ENCODE measurements around the gene CFAP54. TPM values are rescaled to one million over a fixed set of nuclear protein-coding genes. Genes with fewer than 3 reads are reported as not detected.

The CFAP54 gene
- total and polyA plus RNA-seq, 2 donors (not counting 1 experiment from before 2014, with no cell fraction given) = 0.93 to 7.1 TPM

DNA sequence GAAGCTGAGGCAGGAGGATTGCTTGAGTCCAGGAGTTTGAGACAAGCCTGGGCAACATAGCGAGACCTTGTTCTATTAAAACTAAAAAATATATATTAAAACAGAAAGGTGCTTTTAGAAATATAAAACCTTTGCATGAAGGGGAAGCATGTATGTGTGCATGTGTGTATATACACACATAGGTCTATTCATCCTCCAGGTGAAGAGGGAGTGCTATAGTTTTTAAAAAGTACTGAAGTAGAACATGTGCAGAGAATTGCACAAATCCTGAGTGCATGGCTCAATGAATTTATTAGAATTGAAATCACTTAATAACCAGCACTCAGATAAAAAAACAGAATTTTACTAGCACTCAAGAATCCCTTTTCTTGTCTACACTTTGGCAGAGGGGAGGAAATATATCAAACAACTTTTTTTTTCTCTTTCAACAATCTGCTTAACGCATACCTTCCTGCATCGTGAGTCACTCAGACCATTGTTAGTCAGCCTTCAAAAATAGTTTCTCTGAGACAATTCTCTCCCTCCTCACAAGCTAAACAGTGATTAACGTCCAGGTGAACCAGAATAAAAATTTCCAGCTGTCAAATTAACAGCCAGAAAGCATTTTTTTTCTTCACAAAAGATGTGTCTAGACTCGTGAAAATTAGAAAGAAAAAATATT is 400.0 kb downstream of the CFAP54 start:
- no peak overlapping the region for H3K4me3 ChIP-seq (replicated peaks in 1 of 4; ENCODE audit: control extremely low read depth in 1 of 4, insufficient read depth in 1 of 4, low read depth in 3 of 4, low read length in 4 of 4)
- TF ChIP-seq EZH2 (IDR thresholded peaks at IDR 0.05; ENCODE audit: low read length, missing control alignments) = no peak
- TF ChIP-seq, protein P1, sequence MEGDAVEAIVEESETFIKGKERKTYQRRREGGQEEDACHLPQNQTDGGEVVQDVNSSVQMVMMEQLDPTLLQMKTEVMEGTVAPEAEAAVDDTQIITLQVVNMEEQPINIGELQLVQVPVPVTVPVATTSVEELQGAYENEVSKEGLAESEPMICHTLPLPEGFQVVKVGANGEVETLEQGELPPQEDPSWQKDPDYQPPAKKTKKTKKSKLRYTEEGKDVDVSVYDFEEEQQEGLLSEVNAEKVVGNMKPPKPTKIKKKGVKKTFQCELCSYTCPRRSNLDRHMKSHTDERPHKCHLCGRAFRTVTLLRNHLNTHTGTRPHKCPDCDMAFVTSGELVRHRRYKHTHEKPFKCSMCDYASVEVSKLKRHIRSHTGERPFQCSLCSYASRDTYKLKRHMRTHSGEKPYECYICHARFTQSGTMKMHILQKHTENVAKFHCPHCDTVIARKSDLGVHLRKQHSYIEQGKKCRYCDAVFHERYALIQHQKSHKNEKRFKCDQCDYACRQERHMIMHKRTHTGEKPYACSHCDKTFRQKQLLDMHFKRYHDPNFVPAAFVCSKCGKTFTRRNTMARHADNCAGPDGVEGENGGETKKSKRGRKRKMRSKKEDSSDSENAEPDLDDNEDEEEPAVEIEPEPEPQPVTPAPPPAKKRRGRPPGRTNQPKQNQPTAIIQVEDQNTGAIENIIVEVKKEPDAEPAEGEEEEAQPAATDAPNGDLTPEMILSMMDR (conservative IDR thresholded peaks at IDR 0.05 in 1 of 2, IDR thresholded peaks at IDR 0.05 in 1 of 2; ENCODE audit: low read depth in 1 of 2, low read length in 2 of 2) = no peak
- H4K20me1 ChIP-seq (ENCODE audit: control insufficient read depth, extremely low read depth, insufficient read depth, low read length) = no peaks in the 10 kb centered on the region
- DNase-seq (ENCODE audit: low read depth in 2 of 2) = peak; percentile 28 to 93
- no peaks in the 10 kb centered on the region for H3K9me3 ChIP-seq (ENCODE audit: control insufficient read depth, insufficient read depth, low read depth, low read length)
- no peaks in the 10 kb centered on the region for H3K27me3 ChIP-seq (ENCODE audit: control insufficient read depth, insufficient read depth, low read length)
- no peak overlapping the region for H3K27ac ChIP-seq (ENCODE audit: insufficient read depth, low read length)
- H2AFZ ChIP-seq (ENCODE audit: low read length) = no peak overlapping the region
- H3K4me1 ChIP-seq (ENCODE audit: control insufficient read depth, extremely low read depth, insufficient read depth, low read length) = no peaks in the 10 kb centered on the region
- H3K36me3 ChIP-seq (ENCODE audit: control insufficient read depth, insufficient read depth, low read length) = no peaks in the 10 kb centered on the region
- H3K4me2 ChIP-seq (ENCODE audit: extremely low read depth, insufficient read depth, low read length) = no peak overlapping the region
- no peak overlapping the region for H3K9ac ChIP-seq (ENCODE audit: insufficient read depth, low read length)
- no peaks in the 10 kb centered on the region for H3K79me2 ChIP-seq (ENCODE audit: control insufficient read depth, insufficient read depth, low read length)

DNA sequence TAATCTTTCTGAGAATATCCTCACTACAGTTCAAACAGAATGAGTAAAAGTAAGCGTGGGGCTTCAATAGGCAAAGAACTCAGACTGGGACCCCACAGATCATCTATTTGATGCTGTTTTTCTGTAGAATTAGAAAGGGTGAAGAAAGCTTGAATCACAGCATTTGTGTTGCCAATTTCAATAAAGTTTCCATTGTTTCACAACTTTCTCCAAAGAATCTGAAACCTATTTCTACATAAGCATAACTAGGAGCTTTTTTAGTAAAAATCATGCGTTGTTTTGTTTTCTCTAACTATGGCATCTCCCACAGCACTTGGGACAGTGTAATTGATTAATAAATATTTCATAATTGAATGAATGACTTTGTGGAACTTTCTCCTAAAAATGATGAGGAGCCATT is 401.0 kb downstream of the CFAP54 start:
- Histone ChIP-seq H3K4me1 (ENCODE audit: control insufficient read depth, extremely low read depth, insufficient read depth, low read length) (no peaks in the 10 kb centered on the region), H3K36me3 (ENCODE audit: control insufficient read depth, insufficient read depth, low read length) (no peaks in the 10 kb centered on the region), H3K4me2 (ENCODE audit: extremely low read depth, insufficient read depth, low read length) (no peak overlapping the region), H3K9ac (ENCODE audit: insufficient read depth, low read length) (no peak overlapping the region), H3K27ac (ENCODE audit: insufficient read depth, low read length) (no peak overlapping the region), H4K20me1 (ENCODE audit: control insufficient read depth, extremely low read depth, insufficient read depth, low read length) (no peaks in the 10 kb centered on the region), H3K4me3 (replicated peaks in 1 of 4; ENCODE audit: control extremely low read depth in 1 of 4, insufficient read depth in 1 of 4, low read depth in 3 of 4, low read length in 4 of 4) (no peak overlapping the region), H3K27me3 (ENCODE audit: control insufficient read depth, insufficient read depth, low read length) (no peaks in the 10 kb centered on the region), H3K79me2 (ENCODE audit: control insufficient read depth, insufficient read depth, low read length) (no peaks in the 10 kb centered on the region), H2AFZ (ENCODE audit: low read length) (no peak overlapping the region), H3K9me3 (ENCODE audit: control insufficient read depth, insufficient read depth, low read depth, low read length) (no peaks in the 10 kb centered on the region)
- no peak for TF ChIP-seq EZH2 (IDR thresholded peaks at IDR 0.05; ENCODE audit: low read length, missing control alignments)
- TF ChIP-seq, protein P1 (conservative IDR thresholded peaks at IDR 0.05 in 1 of 2, IDR thresholded peaks at IDR 0.05 in 1 of 2; ENCODE audit: low read depth in 1 of 2, low read length in 2 of 2) = no peak
- no peak for DNase-seq (ENCODE audit: low read depth in 2 of 2)

DNA sequence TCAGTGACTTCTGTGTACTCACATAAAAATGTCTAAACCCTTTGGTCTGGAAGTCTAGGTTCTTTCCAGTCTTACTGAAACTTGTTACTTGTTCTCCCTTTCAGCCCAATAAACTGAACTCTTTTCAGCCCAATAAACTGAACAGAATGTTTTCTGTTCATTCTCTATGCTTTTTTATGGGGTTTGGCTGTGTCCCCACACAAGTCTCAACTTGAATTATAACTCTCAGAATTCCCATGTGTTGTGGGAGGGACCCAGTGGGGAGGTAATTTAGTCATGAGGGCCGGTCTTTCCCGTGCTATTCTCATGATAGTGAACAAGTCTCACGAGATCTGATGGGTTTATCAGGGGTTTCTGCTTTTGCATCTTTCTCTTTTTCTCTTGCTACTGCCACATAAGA is 402.7 kb downstream of the CFAP54 start:
- H3K9ac ChIP-seq (ENCODE audit: insufficient read depth, low read length) = no peak overlapping the region

More for the DNA sequence above, 402.7 kb downstream of the CFAP54 start:
- Histone ChIP-seq H3K27me3 (ENCODE audit: control insufficient read depth, insufficient read depth, low read length) (no peaks in the 10 kb centered on the region), H3K36me3 (ENCODE audit: control insufficient read depth, insufficient read depth, low read length) (no peaks in the 10 kb centered on the region), H4K20me1 (ENCODE audit: control insufficient read depth, extremely low read depth, insufficient read depth, low read length) (no peaks in the 10 kb centered on the region), H3K4me2 (ENCODE audit: extremely low read depth, insufficient read depth, low read length) (no peak overlapping the region), H3K79me2 (ENCODE audit: control insufficient read depth, insufficient read depth, low read length) (no peaks in the 10 kb centered on the region), H2AFZ (ENCODE audit: low read length) (no peak overlapping the region), H3K27ac (ENCODE audit: insufficient read depth, low read length) (no peak overlapping the region), H3K4me1 (ENCODE audit: control insufficient read depth, extremely low read depth, insufficient read depth, low read length) (no peaks in the 10 kb centered on the region), H3K4me3 (replicated peaks in 1 of 4; ENCODE audit: control extremely low read depth in 1 of 4, insufficient read depth in 1 of 4, low read depth in 3 of 4, low read length in 4 of 4) (no peak overlapping the region), H3K9me3 (ENCODE audit: control insufficient read depth, insufficient read depth, low read depth, low read length) (no peaks in the 10 kb centered on the region)
- no peak for TF ChIP-seq EZH2 (IDR thresholded peaks at IDR 0.05; ENCODE audit: low read length, missing control alignments)
- TF ChIP-seq, protein P1 (conservative IDR thresholded peaks at IDR 0.05 in 1 of 2, IDR thresholded peaks at IDR 0.05 in 1 of 2; ENCODE audit: low read depth in 1 of 2, low read length in 2 of 2) = no peak
- DNase-seq (ENCODE audit: low read depth in 2 of 2) = no peak

All from fibroblast of lung (primary cell).